ENCODE results near the gene SLC24A5. TPM values are rescaled to one million over a fixed set of nuclear protein-coding genes. Genes with fewer than 3 reads are reported as not detected.

SLC24A5 gene
- total and polyA plus RNA-seq, 2 donors (not counting 3 experiments of a cell fraction or from before 2014, with no cell fraction given): not detected

GRCh38 chr15:48177766-48178647 lies 57.2 kb downstream of the SLC24A5 start, which contains the start of gene MYEF2:
TSS of gene MYEF2 (minus strand) at chr15:48178295. CDS start at chr15:48178237, 58 bp downstream.
- intact Hi-C loops (cut with micrococcal nuclease) (loop anchor here (1.0 to 10.0 kb wide), 4 partner anchors 28 to 463 kb away; partner anchors contain the start of genes DUT and SEMA6D), dilution Hi-C loops (cut with MboI; ENCODE audit: extremely low pct_ligation_motif_present, low sequenced_read_pairs) (no loop called here)
- Histone ChIP-seq H3K27ac (ENCODE audit: insufficient read depth, low read depth, low read length) (peak within 1 kb of the TSS; percentile 84), H3K4me3 (replicated peaks in 1 of 3; ENCODE audit: insufficient read depth in 1 of 3, low read depth in 1 of 3, low read length in 3 of 3) (peak within 1 kb of the TSS; percentile 14 to 68 (median 60)), H3K79me2 (ENCODE audit: control insufficient read depth, insufficient read depth, low read length) (peaks cover 38% of the 10 kb centered on the region), H4K20me1 (replicated peaks; ENCODE audit: control insufficient read depth, extremely low read depth, insufficient read depth, low read length) (no peaks in the 10 kb centered on the region), H3K27me3 (ENCODE audit: control insufficient read depth in 2 of 2, insufficient read depth in 2 of 2, low read length in 2 of 2) (peaks cover 0 to 2% of the 10 kb centered on the region in 2 experiments), H3K9ac (replicated peaks; ENCODE audit: extremely low read depth, insufficient read depth, low read length) (peak within 1 kb of the TSS; percentile 87), H3K9me1 (replicated peaks; ENCODE audit: control insufficient read depth, extremely low read depth, insufficient read depth, low read length) (no peaks in the 10 kb centered on the region), H3K36me3 (ENCODE audit: control insufficient read depth in 2 of 2, extremely low read depth in 1 of 2, insufficient read depth in 2 of 2, low read length in 2 of 2) (no peaks in the 10 kb centered on the region), H2AFZ (ENCODE audit: low read depth, low read length) (peak within 1 kb of the TSS; percentile 96), H3K4me2 (ENCODE audit: insufficient read depth, low read length) (peak within 1 kb of the TSS; percentile 64), H3K9me3 (replicated peaks; ENCODE audit: control insufficient read depth, insufficient read depth, low read length) (no peaks in the 10 kb centered on the region), H3K4me1 (ENCODE audit: control insufficient read depth, extremely low read depth, insufficient read depth, low read length) (peaks cover 12% of the 10 kb centered on the region)
- BruUV-seq (replicated peaks): TSS peak; percentile 36
- POLR2A ChIA-PET: interaction anchor here (0.6 to 1.2 kb wide), 2 partner anchors 28 to 65 kb away, joined by 3 to 6 read pairs; no protein-coding TSS in a partner anchor
- TF ChIP-seq POLR2A (IDR thresholded peaks at IDR 0.05; ENCODE audit: low read depth, low read length) (peak; percentile 60), CTCF (IDR thresholded peaks at IDR 0.05; ENCODE audit: extremely low read depth in 1 of 2, insufficient read depth in 1 of 2, low read depth in 1 of 2, low read length in 2 of 2) (no peak), EZH2 (IDR thresholded peaks at IDR 0.05; ENCODE audit: borderline replicate concordance, low read depth, low read length, severe bottlenecking) (no peak), MYC (IDR thresholded peaks at IDR 0.05; ENCODE audit: low read depth, low read length) (no peak), POLR2AphosphoS5 (IDR thresholded peaks at IDR 0.05; ENCODE audit: insufficient read depth, low read depth, low read length) (peak; percentile 37)
- FAIRE-seq: peak; percentile 55
- CTCF ChIA-PET: interaction anchor here (1.0 to 2.1 kb wide), 7 partner anchors 9 to 93 kb away, joined by 3 to 6 read pairs (median 4); no protein-coding TSS in a partner anchor
- peak; percentile 78 for DNase-seq (ENCODE audit: low read depth, low spot score)

Measured in endothelial cell of umbilical vein (primary cell).